ENCODE results near the gene RFNG.

- no peak for TF ChIP-seq CTCF (IDR thresholded peaks at IDR 0.05)
- TF ChIP-seq POLR2A (IDR thresholded peaks at IDR 0.05), result no peak
- TF ChIP-seq POLR2AphosphoS5 (IDR thresholded peaks at IDR 0.05), result no peak
Measured at GRCh38 chr17:82015311-82015971, 36.2 kb downstream of the RFNG start.
